Fibroblast of lung (primary cell): ENCODE measurements around the gene LAMA5. TPM values are rescaled to one million over a fixed set of nuclear protein-coding genes. Genes with fewer than 3 reads are reported as not detected.

Experiments used
- DNase-seq, 2 donors: peaks; one replicate each; pipeline versions ENCODE4 v3.0.0 to v3.0.0-alpha.2; 2010; ENCODE audit warnings: low read depth in 2 of 2
- H2AFZ ChIP-seq: 2 replicates; pipeline ENCODE4 v1.5.1; 2012; ENCODE audit warnings: low read length, control low read depth, inconsistent platforms
- H3K27ac ChIP-seq: 2 replicates; pipeline ENCODE4 v1.5.1; 2011; ENCODE audit warnings: low read length, control low read depth; ENCODE audit not compliant: insufficient read depth
- H3K27me3 ChIP-seq: 2 replicates; pipeline ENCODE4 v1.5.1; 2011; ENCODE audit warnings: mild to moderate bottlenecking, low read length; ENCODE audit not compliant: control insufficient read depth, insufficient read depth
- H3K36me3 ChIP-seq: 2 replicates; pipeline ENCODE4 v1.5.1; 2011; ENCODE audit warnings: low read length; ENCODE audit not compliant: control insufficient read depth, insufficient read depth
- H3K4me1 ChIP-seq: 2 replicates; pipeline ENCODE4 v1.5.1; 2011; ENCODE audit warnings: low read length; ENCODE audit not compliant: control insufficient read depth, insufficient read depth; ENCODE audit errors: extremely low read depth
- H3K4me2 ChIP-seq: 2 replicates; pipeline ENCODE4 v1.5.1; 2011; ENCODE audit warnings: low read length, control low read depth; ENCODE audit not compliant: insufficient read depth; ENCODE audit errors: extremely low read depth
- H3K4me3 ChIP-seq, 4 experiments: fragments of 200-600 bp in 1 of 4; sonication (generic) in 1 of 4; replicated peaks in 1 of 4; 2 replicates each; pipeline ENCODE4 v1.5.1; 2011 to 2016; ENCODE audit warnings: low read length in 4 of 4, low read depth in 3 of 4, mild to moderate bottlenecking in 3 of 4, control low read depth in 2 of 4, inconsistent platforms in 1 of 4, mixed read lengths in 1 of 4; ENCODE audit not compliant: insufficient read depth in 1 of 4; ENCODE audit errors: control extremely low read depth in 1 of 4
- H3K79me2 ChIP-seq: 2 replicates; pipeline ENCODE4 v1.5.1; 2012; ENCODE audit warnings: mild to moderate bottlenecking, low read length, inconsistent platforms; ENCODE audit not compliant: control insufficient read depth, insufficient read depth
- H3K9ac ChIP-seq: 2 replicates; pipeline ENCODE4 v1.5.1; 2011; ENCODE audit warnings: mild to moderate bottlenecking, low read length, control low read depth; ENCODE audit not compliant: insufficient read depth
- H3K9me3 ChIP-seq: 2 replicates; pipeline ENCODE4 v1.5.1; 2012; ENCODE audit warnings: low read depth, low read length; ENCODE audit not compliant: control insufficient read depth, insufficient read depth
- H4K20me1 ChIP-seq: 2 replicates; pipeline ENCODE4 v1.5.1; 2011; ENCODE audit warnings: low read length; ENCODE audit not compliant: control insufficient read depth, insufficient read depth; ENCODE audit errors: extremely low read depth
- EZH2 ChIP-seq: IDR thresholded peaks from 2 replicates; pipeline ENCODE4 v1.5.1; 2012; ENCODE audit warnings: low read length, control low read depth, mild to moderate bottlenecking; ENCODE audit errors: missing control alignments
- polyA plus RNA-seq, 2 donors: library from polyadenylated mRNA; depleted of rRNA in 1 of 2; stranded (reverse) in 1 of 2; unstranded in 1 of 2; fragments of >200 nt; gene quantifications; 2 replicates each; pipeline ENCODE4 v1.2.1, GENCODE V29; 2011 to 2012; ENCODE audit warnings: missing spikeins in 1 of 2
- total RNA-seq: library from RNA; depleted of rRNA; stranded (reverse); fragments of >200 nt; gene quantifications from 2 replicates; pipeline ENCODE4 v1.2.1, GENCODE V29; 2014
- TF ChIP-seq, protein P1 (sequence below), 2 donors: IDR thresholded peaks in 1 of 2; conservative IDR thresholded peaks in 1 of 2; 1 replicate in 1 of 2; 2 replicates in 1 of 2; pipeline ENCODE4 v1.5.1; 2011 to 2012; ENCODE audit warnings: low read length in 2 of 2, control low read depth in 1 of 2, inconsistent platforms in 1 of 2, low read depth in 1 of 2, mild to moderate bottlenecking in 1 of 2

LAMA5 gene
- total and polyA plus RNA-seq, 2 donors (not counting 1 experiment from before 2014, with no cell fraction given) = 1.5 to 81.6 TPM

DNA sequence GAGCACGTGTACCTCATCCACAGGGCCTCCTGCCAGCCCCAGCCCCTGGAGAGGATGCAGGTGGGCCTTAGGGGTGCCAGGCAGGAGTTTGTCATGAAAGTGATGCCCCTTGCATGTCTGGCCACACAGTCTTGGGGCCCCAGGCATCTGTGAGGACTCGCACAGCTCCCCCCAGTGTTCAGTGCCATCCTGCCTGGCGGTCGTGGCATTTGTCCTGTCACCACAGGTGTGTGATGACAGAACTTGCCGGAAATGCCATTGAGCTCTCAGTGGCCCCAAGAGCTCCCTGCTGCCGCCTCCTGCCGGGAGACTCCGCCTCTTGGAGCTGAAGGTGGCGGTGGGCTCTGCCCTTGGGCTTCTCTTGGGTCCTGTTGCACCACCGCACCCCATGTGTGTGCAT is 94.9 kb downstream of the LAMA5 start:
- Histone ChIP-seq H3K27me3 (no peaks in the 10 kb centered on the region), H3K27ac (no peak overlapping the region), H3K9ac (no peak overlapping the region), H3K36me3 (peaks cover 3% of the 10 kb centered on the region), H2AFZ (no peak overlapping the region), H3K4me1 (no peaks in the 10 kb centered on the region), H4K20me1 (no peaks in the 10 kb centered on the region), H3K9me3 (no peaks in the 10 kb centered on the region), H3K4me2 (no peak overlapping the region), H3K79me2 (no peaks in the 10 kb centered on the region), H3K4me3 (no peak overlapping the region)
- TF ChIP-seq, protein P1, sequence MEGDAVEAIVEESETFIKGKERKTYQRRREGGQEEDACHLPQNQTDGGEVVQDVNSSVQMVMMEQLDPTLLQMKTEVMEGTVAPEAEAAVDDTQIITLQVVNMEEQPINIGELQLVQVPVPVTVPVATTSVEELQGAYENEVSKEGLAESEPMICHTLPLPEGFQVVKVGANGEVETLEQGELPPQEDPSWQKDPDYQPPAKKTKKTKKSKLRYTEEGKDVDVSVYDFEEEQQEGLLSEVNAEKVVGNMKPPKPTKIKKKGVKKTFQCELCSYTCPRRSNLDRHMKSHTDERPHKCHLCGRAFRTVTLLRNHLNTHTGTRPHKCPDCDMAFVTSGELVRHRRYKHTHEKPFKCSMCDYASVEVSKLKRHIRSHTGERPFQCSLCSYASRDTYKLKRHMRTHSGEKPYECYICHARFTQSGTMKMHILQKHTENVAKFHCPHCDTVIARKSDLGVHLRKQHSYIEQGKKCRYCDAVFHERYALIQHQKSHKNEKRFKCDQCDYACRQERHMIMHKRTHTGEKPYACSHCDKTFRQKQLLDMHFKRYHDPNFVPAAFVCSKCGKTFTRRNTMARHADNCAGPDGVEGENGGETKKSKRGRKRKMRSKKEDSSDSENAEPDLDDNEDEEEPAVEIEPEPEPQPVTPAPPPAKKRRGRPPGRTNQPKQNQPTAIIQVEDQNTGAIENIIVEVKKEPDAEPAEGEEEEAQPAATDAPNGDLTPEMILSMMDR (conservative IDR thresholded peaks at IDR 0.05 in 1 of 2, IDR thresholded peaks at IDR 0.05 in 1 of 2; ENCODE audit: low read depth in 1 of 2, low read length in 2 of 2) = no peak
- TF ChIP-seq EZH2 = no peak
- DNase-seq = no peak

- no peak overlapping the region for H3K4me2 ChIP-seq
- no peaks in the 10 kb centered on the region for H4K20me1 ChIP-seq
- no peak for DNase-seq
- TF ChIP-seq, protein P1 (conservative IDR thresholded peaks at IDR 0.05 in 1 of 2, IDR thresholded peaks at IDR 0.05 in 1 of 2; ENCODE audit: low read depth in 1 of 2, low read length in 2 of 2) = no peak
- TF ChIP-seq EZH2 = no peak
- H3K27ac ChIP-seq = no peak overlapping the region
- no peak overlapping the region for H2AFZ ChIP-seq
- peaks cover 3% of the 10 kb centered on the region for H3K36me3 ChIP-seq
- H3K79me2 ChIP-seq = no peaks in the 10 kb centered on the region
- no peaks in the 10 kb centered on the region for H3K4me1 ChIP-seq
- no peak overlapping the region for H3K4me3 ChIP-seq
- no peaks in the 10 kb centered on the region for H3K9me3 ChIP-seq
- H3K27me3 ChIP-seq = no peaks in the 10 kb centered on the region
- H3K9ac ChIP-seq = no peak overlapping the region
Observed at GRCh38 chr20:62269871-62270270, 97.2 kb downstream of the LAMA5 start.

GRCh38 chr20:62269378-62269777 is 97.7 kb downstream of the LAMA5 start:
- no peak overlapping the region for H3K27ac ChIP-seq
- no peak overlapping the region for H2AFZ ChIP-seq
- H3K9ac ChIP-seq = no peak overlapping the region
- no peaks in the 10 kb centered on the region for H3K79me2 ChIP-seq
- no peak overlapping the region for H3K4me3 ChIP-seq
- DNase-seq = no peak
- H3K4me1 ChIP-seq = no peaks in the 10 kb centered on the region
- H4K20me1 ChIP-seq = no peaks in the 10 kb centered on the region
- H3K36me3 ChIP-seq = peaks cover 3% of the 10 kb centered on the region
- TF ChIP-seq EZH2 = no peak
- TF ChIP-seq, protein P1 (conservative IDR thresholded peaks at IDR 0.05 in 1 of 2, IDR thresholded peaks at IDR 0.05 in 1 of 2; ENCODE audit: low read depth in 1 of 2, low read length in 2 of 2) = no peak
- no peaks in the 10 kb centered on the region for H3K27me3 ChIP-seq
- no peak overlapping the region for H3K4me2 ChIP-seq
- no peaks in the 10 kb centered on the region for H3K9me3 ChIP-seq
